ENCODE data around the gene HIBADH.

HIBADH gene

DNA sequence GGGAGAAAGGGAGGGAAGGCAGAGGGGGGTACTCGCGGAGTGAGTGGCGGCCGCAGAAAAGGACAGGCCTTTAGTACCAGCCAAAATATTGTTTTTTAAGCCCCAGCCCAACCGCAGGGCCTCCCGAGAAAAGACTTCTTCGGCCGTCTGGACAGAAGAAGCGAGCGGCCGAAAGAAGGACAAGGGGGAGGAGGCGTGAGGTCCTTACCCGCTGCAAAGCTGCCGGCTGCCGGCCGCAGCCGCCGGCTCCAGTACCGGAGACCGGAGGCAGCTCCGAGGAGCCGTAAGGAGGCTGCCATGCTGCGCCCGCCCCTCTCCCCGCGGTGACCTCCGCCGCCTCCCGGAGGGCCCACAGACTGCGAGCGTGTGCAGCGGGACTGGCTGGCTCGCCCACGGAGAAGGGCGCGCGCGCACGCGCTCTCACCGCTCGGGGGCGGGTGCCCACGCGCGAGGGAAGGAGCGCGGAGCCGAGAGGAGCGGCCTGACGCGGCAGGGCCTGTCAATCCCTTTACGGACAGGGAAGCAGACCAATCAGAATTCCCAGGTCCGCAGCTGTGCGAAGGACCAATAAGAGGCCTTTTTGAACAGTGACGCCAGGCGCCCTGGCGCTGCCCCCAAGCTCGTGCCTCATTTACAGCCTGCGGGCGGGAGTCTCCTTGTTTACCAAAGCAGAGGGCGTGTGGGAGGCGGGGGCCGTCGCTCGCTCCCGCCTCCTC lies at the start of gene HIBADH:
Gene HIBADH (minus strand): TSS at position 394 of the 716 bp plus-strand sequence. CDS start 95 bp downstream, at position 299.
- DNase-seq (ENCODE audit: low read depth), result peak; percentile 92

DNA sequence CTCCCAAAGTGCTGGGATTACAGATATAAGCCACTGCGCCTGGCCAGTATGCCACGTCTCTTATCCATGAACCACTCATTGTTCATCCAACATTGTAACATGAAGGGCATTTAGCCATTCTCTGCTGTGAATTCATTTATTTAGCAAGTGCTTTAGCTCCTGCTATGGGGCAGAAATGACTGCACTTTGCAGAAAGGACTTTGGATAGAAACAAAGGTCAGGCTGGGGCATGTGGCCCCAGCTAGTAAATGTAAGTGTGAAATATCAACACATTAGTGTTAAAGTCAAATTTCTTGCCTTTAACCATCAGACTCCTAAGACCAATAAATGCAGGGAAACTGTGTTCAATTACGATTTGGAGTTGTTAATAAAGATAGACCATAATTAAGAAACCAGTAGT lies 49.5 kb upstream of the HIBADH start:
- no peak for DNase-seq (ENCODE audit: low read depth)

DNA sequence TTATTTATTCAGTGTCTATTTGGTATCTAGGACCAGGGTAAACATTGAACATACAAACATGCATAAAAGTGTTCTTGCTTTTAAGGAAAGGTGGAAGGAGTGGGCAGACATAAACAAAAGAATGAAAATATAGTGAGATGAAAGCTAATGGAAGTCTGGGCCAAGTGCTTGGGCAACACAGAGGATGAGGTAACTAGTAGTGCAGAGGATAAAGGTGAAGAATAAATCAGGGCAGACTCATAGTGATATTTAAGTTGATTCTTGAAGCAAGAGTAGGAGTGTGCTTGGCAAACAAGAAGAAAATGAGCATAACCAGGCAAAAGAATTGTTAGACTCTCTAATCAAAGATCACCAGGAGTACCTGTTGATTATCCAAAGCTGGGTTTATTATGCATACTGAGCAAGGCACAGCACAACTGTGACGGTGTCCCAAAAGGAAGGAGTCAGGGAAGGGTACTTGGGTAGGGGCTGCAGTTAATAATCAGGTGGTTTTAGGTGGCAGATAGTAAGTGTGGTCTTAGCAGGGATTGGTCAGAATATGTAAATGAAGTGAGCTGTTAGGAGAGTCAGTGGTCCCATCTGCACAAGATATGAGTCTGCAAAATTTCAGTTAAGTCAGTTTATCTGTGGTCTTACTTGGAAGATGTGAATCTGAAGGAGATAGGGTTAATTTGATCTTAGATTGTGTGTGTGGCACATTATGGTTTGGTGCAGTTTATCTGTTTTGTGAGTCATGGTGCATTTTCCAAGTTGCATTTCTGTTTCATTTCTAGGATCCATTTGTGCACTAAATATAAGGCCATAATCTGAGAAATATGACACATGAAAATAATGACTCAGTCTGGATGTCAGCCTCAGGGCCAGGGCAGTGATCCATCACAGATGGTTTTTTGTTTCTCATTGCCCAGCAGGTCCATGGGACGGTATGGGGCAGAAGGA lies 46.7 kb upstream of the HIBADH start:
- DNase-seq (ENCODE audit: low read depth), result no peak

DNA sequence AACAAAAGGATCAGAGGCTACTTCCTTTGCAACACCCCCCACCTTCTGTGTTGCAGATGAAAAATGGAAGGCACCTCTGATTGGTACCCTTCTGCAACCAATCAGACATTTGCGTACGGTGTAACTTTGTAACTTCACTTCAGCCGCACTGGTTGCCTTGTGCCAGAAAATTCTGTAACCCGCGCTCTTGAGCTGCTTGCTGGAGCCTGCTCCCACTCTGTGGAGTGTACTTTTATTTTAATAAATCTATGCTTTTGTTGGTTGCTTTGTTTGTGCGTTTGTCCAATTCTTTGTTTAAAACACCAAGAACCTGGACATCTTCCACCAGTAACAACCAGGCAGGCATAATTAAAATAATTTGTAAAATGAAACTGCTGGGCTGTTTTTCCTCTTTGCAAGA lies 45.8 kb upstream of the HIBADH start:
- DNase-seq (ENCODE audit: low read depth), result no peak

DNA sequence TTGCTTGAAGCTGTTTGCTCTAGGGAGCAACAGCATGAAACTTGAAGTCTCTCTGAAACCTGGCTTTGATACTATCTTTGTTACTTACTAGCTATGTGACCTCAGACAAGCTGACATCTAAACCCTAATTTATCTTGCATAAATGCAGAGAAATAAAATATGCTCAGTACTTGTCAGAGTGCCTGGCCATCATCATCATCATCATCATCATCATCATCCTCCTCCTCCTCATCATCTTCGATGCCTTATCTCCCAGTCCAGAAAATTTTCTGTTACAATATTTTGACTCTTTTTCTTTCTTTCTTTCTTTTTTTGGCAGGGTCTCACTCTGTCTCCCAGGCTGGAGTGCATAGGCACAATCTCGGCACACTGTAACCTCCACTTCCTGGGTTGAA lies 42.5 kb upstream of the HIBADH start:
- DNase-seq (ENCODE audit: low read depth), result no peak

DNA sequence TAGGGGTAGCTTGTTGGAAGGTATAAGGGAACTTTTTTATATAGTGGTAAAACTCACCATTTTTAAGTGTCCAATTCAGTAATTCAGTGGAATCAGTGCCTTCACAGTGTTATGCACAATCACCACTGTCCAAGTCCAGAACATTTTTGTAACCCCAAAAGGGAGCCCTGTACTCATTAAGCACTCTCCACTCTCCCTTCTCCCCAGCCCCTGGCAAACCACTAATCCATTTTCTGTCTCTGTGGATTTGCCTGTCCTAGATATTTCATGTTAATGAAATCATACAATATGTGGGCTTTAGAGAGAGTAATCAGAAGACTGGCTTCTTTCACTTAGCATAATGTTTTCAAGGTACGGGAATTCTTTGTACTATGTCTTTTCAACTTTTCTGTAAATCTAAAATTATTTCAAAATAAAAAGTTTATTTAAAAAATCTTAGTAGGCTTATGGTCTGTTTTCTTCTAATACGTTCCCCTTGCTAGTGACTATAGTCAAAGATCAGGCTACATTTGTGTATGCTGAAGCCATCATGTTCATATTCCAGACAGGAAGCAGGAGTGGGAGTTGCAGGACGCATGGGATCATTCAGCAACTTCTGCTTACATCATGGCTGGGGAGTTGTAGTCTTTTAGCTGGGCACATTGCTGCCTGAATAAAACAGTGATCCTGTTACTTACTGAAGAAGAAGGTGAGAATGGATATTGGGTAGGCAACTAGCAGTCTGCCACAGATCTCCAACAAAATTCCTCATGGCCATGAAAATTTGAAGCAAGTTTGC lies 41.9 kb upstream of the HIBADH start:
- no peak for DNase-seq (ENCODE audit: low read depth)

DNA sequence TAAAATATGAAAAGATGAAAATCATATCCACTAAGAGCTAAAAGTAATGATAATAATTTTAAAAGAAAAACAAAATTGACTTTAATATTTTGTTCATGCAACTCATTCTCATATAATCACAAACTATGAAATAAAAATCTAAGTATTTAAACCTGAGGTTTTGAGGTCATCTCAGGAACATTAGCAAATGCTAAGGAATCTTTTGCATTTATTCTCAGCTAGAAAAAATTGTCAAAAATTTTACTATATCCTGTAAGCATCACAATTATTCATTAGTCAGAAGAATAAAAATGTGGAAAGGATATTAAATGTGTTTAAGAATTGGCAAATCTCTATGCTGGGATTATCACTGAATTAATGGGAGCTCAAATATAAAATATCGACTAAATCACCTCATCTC lies 40.5 kb upstream of the HIBADH start:
- DNase-seq (ENCODE audit: low read depth), result no peak

DNA sequence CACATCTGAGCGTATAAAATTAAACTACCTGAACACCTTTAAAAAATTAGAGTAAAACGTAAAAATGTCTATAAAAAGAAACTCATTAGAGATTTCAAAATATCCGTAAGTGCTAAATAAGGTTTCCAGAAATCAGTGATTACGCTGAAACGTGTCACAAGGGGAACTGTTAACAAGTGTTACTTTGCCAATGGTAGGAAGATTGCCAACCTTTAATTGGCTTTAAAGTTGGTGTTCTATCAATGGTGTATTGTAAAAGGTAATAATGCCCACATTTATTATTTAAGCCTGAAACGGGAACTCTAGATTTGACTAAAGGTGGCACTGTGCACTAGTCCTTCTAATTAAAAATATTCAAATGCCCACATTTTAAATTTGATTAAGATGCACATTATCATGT lies 37.8 kb upstream of the HIBADH start:
- no peak for DNase-seq (ENCODE audit: low read depth)

DNA sequence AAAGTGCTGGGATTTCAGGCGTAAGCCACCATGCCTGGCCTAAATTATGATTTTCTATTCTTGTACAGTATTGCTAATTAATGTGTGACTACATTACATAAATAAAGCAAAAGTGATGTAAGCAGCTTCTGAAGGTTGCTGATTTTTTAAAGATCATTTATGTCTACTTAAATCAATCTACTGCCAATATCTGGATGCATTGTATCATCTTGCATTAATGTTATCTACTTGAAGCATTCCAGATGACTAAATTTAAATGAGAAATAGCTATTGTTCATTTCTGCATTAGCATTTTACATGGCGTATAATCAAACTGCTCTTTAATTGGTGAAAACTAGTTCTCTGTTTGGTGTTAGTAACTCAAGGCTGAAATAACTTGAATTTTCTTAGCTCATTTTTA lies 37.1 kb upstream of the HIBADH start:
- DNase-seq (ENCODE audit: low read depth), result no peak

DNA sequence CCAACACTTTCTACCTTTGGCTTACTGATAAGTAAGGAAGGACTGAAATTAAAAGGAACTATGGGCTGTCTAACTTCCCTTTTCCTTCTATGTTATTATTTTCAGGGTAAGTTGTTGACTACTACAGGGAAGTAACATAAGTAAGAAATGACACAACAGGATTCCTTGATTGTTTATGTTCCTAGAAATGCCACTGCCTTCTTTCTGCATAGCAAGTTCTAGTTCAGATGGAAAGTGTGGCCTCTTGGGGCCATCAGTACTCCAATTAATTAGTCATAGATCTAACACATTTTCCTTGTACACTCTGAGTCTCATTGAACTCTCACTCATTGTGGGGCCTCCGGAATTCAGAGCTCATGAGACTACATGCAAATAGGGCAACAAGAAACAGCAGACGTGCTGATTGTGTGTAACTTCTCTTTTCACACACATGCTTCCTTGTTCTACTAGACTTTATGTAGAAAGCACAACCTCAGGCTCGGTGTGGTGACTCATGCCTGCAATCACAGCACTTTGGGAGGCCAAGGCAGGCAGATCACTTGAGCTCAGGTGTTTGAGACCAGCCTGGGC lies 35.3 kb upstream of the HIBADH start:
- DNase-seq (ENCODE audit: low read depth), result no peak

DNA sequence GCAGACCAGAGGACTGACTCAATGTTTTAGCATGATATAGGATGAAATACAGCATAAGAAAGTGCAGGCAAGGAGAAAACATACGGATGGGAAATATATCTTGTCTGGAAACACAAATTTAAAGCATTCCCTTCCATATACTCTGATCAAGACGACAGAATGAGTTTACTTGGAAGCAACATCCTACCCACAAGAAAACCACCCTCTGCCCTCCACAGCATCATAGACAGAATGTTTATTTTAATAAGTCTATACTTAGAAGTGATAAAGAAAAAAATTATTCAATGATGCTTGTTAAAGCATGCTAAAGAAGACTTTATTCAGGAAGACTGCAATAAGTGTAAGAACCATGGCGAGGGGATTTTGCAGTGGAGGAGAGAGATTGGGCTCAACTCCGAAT lies 32.4 kb upstream of the HIBADH start:
- DNase-seq (ENCODE audit: low read depth), result no peak

DNA sequence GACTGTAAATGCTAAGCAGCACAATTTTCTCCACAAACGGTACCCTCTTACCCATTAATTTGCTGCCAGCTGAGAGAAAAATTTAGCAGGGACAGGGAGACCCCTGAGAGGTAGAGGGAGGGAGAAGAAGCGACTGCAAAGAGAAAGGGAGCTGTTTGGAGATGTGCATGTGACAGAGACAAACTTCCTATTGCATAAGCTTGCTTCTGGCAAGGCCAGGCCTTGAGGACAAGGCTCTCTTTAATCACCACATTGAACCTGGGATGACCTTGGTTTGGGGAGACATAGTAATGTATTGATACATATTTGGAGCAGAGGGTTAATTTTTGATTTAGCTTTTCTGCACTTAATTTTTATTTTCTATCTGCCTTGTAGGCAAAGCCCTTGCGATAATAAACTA lies 31.1 kb upstream of the HIBADH start:
- no peak for DNase-seq (ENCODE audit: low read depth)

DNA sequence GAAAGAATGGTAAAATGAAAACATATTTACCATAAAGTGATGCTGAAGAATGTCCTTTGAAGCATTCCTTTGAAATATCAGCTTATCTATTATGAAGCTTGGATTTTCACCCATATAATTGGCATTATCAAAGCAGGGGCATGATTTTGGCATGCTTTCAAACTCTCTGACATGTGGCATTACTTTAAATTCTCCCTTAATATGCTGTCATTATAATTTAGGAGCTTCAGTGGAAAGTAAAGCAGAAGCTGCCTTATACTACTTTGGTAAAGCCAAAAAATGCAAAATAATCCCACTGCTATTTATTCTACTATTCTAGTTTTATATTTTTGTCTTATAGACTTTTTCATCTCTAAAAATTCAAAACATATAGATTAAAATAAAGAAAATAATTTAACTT lies 28.0 kb upstream of the HIBADH start:
- no peak for DNase-seq (ENCODE audit: low read depth)

DNA sequence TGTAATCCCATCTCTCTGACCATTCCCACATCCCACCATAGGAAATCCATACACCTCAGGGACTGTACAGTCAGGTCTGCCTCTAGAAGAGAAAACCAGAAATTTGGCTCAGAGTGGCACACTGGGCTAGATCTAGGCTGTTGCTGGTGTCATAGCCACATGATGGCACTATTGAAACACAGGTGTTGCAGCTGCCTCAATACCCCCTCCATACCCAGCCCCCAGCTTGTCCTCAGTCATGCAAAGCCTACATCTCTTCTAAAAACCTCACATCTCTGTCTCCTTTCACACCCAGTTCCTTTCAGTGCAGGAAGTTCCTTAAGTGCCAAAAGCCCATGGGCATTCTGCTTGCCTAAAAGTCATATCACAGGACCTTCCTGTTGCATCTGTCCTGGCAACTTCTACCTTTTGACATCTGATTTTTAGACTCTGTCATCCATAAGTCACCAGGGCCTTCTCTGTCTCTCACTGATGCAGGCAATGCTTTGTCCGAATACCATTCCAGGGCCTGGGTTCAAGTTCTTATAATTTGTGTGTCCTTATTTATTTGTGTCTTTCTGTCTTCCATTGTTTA lies 27.0 kb upstream of the HIBADH start:
- DNase-seq (ENCODE audit: low read depth), result no peak

DNA sequence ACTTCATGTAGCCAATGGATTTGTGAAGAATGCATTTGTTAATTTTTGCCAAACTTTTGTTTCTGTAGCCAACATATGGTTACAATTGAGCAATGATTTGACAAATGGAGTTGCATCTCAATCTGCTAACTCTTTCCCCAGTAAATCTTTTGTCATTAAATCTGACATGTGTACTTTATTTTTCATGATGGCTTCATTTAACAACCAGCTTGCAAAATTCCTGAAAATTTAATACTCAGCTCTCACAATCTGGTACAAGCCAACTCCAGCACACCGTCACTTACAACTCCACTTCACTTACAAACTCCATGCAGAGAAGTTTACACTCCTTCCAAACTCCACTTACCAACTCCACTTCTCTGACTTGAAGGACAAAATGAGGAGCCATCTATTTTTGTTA lies 26.5 kb upstream of the HIBADH start:
- DNase-seq (ENCODE audit: low read depth), result no peak

DNA sequence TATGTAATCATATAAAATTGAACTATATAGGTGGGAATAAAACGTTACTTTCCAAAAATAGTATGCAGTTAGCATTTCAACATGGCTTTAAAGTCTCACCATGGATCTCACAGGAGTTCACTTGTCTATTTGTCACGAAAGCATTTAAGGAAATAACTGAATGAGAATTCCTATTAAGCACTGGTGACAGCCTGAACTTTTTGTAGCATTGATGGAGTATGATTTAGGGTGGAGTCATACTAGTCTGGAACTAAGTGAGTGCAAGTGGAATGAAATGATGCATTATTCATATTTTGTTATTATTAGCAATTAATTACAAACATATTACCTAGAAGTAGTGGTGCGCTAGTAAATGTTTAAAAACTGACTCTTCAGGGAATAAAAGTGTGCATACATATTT lies 26.0 kb upstream of the HIBADH start:
- DNase-seq (ENCODE audit: low read depth), result no peak

DNA sequence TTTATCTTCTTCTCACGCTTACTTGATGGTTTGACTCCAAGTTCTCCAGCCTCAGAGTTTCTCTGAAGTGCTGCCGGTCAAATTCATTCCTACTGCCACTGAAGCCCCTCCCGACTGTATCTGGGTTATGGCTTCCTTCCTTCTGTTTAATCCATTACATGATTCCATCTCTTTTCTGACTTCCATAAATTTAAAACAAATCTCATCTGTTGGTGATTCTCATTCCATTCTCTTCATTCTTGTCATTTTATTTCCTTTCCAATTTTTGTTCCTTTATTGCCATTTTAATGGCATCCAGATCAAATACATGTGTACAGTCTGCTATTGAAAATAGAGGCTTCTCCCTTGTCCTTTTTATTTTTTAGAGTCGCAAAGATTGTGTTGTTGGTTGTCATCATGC lies 25.4 kb upstream of the HIBADH start:
- DNase-seq (ENCODE audit: low read depth), result no peak

DNA sequence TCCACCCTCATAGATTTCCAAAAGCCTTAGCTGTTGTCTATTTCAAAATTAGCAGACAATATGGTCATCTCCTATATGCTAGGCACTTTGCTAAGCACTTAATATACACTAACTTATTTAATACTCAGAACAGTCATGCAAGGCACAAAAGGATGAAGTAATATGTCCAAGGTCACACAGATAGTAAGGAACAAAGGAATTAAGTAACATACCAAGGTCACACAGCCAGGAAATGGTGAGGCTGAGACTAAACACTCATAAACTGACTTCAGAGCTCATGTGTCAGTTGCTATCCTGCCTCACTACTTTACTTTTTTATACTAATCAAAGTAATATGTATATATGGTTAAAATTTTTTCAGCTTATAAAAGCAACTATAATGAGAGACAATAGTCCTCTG lies 23.6 kb upstream of the HIBADH start:
- DNase-seq (ENCODE audit: low read depth), result no peak

DNA sequence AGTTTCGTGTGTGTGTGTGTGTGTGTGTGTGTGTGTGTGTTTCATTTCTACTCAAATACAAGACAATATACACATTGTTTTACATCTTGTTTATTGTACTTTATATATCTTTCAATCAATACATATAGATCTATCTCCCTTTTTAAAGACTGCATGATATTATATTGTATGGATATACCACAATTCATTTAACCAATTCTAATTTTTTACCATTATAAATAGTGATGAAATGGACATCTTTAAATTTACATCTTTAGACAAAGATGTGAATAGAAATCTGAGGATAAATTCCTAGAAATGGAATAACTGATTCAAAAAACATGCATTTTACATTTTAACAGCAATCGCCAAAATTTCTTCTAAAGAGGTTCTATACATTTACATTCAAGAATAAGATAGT lies 23.2 kb upstream of the HIBADH start:
- DNase-seq (ENCODE audit: low read depth), result no peak

DNA sequence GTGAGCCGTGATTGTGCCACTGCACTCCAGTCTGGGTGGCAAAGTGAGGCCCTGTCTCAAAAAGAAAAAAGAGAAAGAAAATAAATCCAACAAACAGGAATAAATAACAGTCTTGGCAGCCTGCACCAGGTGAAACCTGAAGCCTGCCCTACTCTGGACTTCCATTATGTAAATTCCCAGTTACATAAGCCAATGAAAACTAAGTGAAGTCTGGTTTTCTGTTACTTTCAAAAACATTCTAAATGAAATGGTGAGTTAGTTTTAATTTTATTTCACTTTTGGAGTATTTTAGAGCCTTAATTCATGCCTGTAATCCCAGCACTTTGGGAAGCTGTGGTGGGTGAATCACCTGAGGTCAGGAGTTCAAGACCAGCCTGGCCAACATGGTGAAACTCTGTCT lies 22.5 kb upstream of the HIBADH start:
- no peak for DNase-seq (ENCODE audit: low read depth)

DNA sequence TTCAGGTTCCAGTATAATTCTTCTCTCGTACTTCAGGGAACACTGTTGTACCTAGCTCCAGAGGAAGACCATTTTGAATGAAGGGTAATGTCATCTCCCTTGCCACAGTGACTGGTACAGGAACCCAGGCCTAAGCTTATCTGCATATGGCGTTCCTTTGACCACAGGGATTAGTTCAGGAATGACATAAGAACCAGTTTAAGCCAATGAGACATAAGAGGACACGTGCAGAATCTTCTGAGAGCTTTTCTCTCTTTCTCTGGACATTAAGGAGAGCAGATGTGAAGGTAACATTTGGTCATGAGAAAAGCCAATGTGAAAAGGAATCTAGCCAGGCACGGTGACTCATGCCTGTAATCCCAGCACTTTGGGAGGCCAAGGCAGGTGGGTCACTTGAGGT lies 21.8 kb upstream of the HIBADH start:
- DNase-seq (ENCODE audit: low read depth), result no peak

DNA sequence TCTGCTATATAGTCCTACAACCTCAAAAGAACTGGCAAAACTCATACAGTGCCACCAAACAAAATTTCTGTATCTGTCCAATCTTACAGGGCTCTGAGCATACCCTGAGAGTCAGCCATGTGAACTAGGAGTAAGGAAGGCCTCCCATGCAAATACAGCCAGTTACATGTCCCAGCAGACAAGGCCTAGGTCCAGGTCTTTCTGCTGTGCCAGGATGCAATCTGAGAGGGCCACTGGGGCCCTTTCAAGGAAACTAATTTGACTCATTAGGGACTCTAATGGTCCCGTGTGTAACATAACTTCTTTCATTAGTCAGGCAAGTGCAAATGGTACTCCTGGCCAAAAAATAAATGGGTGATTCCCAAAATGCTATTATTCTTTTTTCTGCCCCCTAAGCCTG lies 17.9 kb upstream of the HIBADH start:
- DNase-seq (ENCODE audit: low read depth), result no peak
